ENCODE results near the gene MLKL. TPM values are rescaled to one million over a fixed set of nuclear protein-coding genes. Genes with fewer than 3 reads are reported as not detected.

MLKL gene
- total and polyA plus RNA-seq, 2 experiments from 2014 or later: 0.18 TPM; not detected in 1

DNA sequence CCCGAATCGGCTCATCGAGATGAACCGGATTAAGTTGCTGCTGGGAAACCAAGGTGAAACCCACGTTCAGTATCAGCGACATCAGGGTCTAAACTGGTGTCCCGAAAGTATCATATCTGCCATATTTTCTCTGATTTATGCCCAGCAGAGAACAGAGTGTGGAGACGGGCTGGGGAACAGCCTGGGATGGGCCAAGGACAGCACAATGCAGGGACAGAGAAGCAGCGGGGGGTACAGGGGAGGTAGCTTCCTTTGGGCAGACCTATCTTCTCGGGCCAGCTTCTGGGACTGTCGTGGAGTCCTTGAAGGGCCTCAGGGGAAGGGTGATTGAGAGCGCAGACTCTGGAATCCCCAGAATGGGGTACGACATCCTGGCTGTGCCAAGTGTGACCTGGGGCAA is 17.5 kb upstream of the MLKL start:
- Histone ChIP-seq H3K27me3 (no peaks in the 10 kb centered on the region), H3K36me3 (no peaks in the 10 kb centered on the region), H3K4me3 (no peak overlapping the region), H3K4me1 (ENCODE audit: low read depth) (no peaks in the 10 kb centered on the region), H3K9me3 (ENCODE audit: low read depth) (no peaks in the 10 kb centered on the region), H3K27ac (no peak overlapping the region)
- DNase-seq (ENCODE audit: low read depth in 1 of 2, low spot score in 1 of 2): no peak
- TF ChIP-seq, protein P1, sequence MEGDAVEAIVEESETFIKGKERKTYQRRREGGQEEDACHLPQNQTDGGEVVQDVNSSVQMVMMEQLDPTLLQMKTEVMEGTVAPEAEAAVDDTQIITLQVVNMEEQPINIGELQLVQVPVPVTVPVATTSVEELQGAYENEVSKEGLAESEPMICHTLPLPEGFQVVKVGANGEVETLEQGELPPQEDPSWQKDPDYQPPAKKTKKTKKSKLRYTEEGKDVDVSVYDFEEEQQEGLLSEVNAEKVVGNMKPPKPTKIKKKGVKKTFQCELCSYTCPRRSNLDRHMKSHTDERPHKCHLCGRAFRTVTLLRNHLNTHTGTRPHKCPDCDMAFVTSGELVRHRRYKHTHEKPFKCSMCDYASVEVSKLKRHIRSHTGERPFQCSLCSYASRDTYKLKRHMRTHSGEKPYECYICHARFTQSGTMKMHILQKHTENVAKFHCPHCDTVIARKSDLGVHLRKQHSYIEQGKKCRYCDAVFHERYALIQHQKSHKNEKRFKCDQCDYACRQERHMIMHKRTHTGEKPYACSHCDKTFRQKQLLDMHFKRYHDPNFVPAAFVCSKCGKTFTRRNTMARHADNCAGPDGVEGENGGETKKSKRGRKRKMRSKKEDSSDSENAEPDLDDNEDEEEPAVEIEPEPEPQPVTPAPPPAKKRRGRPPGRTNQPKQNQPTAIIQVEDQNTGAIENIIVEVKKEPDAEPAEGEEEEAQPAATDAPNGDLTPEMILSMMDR (IDR thresholded peaks at IDR 0.05; ENCODE audit: low read depth, low read length): no peak

DNA sequence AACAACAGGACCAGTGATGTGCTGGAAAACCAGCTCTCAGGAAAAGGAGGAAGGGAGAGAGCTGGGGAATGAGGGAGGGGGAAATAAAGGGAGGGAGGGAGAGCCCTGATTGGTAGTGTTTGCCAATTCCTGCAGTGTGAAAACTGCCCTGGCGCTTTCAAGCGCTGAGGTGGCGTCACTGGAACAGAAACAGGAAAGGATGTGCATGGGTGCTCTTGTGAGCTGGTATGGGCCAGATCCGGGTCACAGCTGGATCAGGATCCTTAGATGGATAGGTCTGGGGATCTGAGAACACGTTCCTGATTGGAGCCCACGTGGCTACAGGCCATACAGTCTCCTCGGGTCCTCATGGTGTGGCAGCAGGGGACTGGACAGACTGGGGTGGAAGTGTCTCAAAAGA is 16.7 kb upstream of the MLKL start:
- Histone ChIP-seq H3K27me3 (no peaks in the 10 kb centered on the region), H3K4me1 (ENCODE audit: low read depth) (no peaks in the 10 kb centered on the region), H3K27ac (no peak overlapping the region), H3K9me3 (ENCODE audit: low read depth) (no peaks in the 10 kb centered on the region), H3K36me3 (no peaks in the 10 kb centered on the region), H3K4me3 (no peak overlapping the region)
- TF ChIP-seq, protein P1 (IDR thresholded peaks at IDR 0.05; ENCODE audit: low read depth, low read length): no peak
- DNase-seq (ENCODE audit: low read depth in 1 of 2, low spot score in 1 of 2): no peak

DNA sequence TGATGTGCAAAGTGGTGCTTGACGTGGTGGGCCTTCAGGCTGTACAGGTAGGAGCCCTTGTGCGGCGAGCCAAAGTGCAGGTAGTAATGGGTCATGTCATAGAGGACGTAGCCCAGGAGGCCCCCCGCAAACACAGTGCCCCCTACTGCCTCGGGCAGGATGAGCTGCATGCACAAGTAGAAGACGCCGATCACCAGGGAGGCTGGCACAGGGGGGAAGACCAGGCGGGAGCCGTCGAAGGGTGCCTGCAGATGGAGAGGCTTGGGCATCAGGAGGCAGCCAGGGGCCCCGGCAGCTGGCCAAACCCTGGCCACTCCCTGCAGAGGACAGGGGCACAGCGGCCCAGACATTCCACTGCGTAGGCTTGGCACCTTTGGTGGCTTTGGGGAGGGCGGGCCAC is 15.7 kb upstream of the MLKL start:
- no peaks in the 10 kb centered on the region for H3K36me3 ChIP-seq
- no peaks in the 10 kb centered on the region for H3K4me1 ChIP-seq (ENCODE audit: low read depth)
- no peak overlapping the region for H3K27ac ChIP-seq
- H3K27me3 ChIP-seq: no peaks in the 10 kb centered on the region
- DNase-seq (ENCODE audit: low read depth in 1 of 2, low spot score in 1 of 2): no peak
- H3K9me3 ChIP-seq (ENCODE audit: low read depth): no peaks in the 10 kb centered on the region
- TF ChIP-seq, protein P1 (IDR thresholded peaks at IDR 0.05; ENCODE audit: low read depth, low read length): no peak
- no peak overlapping the region for H3K4me3 ChIP-seq

DNA sequence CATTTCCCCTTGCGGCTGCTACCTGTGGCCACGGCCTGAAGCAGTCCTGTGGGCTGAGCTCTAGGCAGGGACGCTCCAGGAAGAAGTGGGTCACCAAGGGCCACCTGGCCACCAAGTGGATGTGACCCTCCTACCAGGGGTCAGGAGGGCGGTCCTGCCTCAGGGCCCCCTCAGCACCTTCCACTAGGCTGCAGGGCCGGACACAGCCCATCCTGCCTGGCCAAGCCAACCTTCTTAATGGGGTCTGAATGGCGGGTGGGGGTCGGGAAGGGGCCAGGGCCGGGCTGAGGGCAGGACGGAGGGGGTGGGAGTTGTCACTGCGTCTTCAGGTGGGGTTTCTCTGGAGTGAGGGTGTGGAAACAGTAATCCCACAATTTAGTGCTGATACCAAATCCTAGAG is 13.2 kb upstream of the MLKL start:
- TF ChIP-seq, protein P1 (IDR thresholded peaks at IDR 0.05; ENCODE audit: low read depth, low read length): no peak
- DNase-seq (ENCODE audit: low read depth in 1 of 2, low spot score in 1 of 2): no peak
- H3K27ac ChIP-seq: no peak overlapping the region
- H3K9me3 ChIP-seq (ENCODE audit: low read depth): no peaks in the 10 kb centered on the region
- H3K27me3 ChIP-seq: no peaks in the 10 kb centered on the region
- H3K4me3 ChIP-seq: no peak overlapping the region
- H3K36me3 ChIP-seq: no peaks in the 10 kb centered on the region
- H3K4me1 ChIP-seq (ENCODE audit: low read depth): no peaks in the 10 kb centered on the region

DNA sequence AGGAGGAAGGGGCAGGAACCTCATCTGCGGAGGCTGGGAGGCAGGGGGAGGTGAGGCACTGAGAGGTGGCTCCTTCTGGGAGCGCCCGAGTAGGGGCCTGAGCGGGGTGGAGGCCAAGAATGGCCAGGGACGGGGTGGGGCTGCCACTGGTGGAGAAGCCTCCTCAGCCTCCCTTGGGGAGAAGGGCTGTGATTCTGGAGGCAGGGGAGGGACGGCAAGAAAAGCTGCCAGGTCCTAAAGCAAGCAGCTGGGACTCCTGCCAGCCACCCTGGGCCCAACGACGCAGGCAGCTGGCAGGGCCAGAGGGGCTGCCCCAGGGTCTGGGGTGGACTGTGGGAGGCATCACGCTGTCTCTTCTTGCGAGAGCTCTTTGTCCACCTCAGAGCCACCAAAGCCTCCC is 12.7 kb upstream of the MLKL start:
- Histone ChIP-seq H3K4me3 (no peak overlapping the region), H3K27me3 (peaks cover 4% of the 10 kb centered on the region), H3K4me1 (ENCODE audit: low read depth) (no peaks in the 10 kb centered on the region), H3K9me3 (ENCODE audit: low read depth) (no peaks in the 10 kb centered on the region), H3K27ac (no peak overlapping the region), H3K36me3 (no peaks in the 10 kb centered on the region)
- TF ChIP-seq, protein P1 (IDR thresholded peaks at IDR 0.05; ENCODE audit: low read depth, low read length): no peak
- DNase-seq (ENCODE audit: low read depth in 1 of 2, low spot score in 1 of 2): no peak

DNA sequence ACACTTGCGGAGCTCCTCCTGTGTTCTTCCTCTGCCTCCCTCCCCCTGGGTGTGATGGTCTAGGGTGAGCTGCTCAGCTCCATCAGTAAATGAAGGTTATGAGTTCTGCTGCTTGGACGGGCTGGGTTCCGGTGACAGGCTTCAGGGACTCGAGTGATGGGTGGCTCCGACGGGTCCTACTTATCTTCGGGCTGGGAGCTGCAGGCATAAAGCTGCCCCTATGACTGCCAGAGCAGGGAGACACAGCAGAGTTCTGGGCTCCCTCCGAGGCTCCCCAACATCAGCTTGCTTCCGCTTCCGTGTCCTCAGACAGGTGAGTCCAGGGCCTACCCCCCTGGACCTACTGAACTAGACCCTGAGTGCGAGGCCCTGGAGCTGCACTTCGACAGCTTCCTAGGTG is 11.3 kb upstream of the MLKL start:
- no peaks in the 10 kb centered on the region for H3K36me3 ChIP-seq
- H3K27ac ChIP-seq: no peak overlapping the region
- no peak overlapping the region for H3K4me3 ChIP-seq
- no peak for DNase-seq (ENCODE audit: low read depth in 1 of 2, low spot score in 1 of 2)
- H3K4me1 ChIP-seq (ENCODE audit: low read depth): no peaks in the 10 kb centered on the region
- TF ChIP-seq, protein P1 (IDR thresholded peaks at IDR 0.05; ENCODE audit: low read depth, low read length): no peak
- peaks cover 9% of the 10 kb centered on the region for H3K27me3 ChIP-seq
- H3K9me3 ChIP-seq (ENCODE audit: low read depth): no peaks in the 10 kb centered on the region
